Right forelimb (tissue), 1 donor: ENCODE results near the gene MTCL1.

Experiments
- DNase-seq: peaks from one replicate; pipeline ENCODE4 v3.0.0-alpha.2; 2018

Gene MTCL1

DNA sequence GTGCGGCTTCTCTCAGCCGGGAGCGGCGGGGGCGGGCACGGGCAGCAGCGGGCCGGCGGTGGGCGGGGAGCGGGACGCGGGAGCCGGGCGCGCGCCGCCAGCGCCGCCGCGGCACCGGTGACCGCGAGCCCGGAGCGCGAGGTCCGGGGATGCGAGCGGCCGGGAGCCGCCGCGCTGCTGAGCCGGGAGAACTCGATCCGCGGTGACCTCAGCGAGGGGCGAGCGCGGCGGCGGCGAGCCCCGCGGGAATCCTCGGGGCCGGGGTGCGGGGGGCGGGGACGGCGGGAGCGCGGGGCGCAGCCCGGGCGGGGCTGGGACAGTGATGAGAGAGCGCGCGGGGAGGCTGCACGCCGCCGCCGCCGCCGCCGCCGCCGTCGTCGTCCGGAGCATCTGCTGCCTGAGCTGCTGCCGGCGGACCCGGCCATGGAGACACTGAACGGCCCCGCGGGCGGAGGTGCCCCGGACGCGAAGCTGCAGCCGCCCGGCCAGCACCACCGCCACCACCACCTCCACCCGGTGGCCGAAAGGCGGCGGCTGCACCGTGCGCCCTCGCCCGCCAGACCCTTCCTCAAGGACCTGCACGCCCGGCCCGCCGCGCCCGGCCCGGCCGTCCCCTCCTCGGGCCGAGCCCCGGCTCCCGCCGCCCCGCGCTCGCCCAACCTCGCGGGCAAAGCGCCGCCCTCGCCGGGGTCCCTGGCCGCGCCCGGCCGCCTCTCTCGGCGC, at the start of gene MTCL1:
MTCL1 (plus strand) TSS at position 319 of the 723 bp plus-strand sequence; CDS start at position 424, 105 bp downstream.
- DNase-seq: no peak

DNA sequence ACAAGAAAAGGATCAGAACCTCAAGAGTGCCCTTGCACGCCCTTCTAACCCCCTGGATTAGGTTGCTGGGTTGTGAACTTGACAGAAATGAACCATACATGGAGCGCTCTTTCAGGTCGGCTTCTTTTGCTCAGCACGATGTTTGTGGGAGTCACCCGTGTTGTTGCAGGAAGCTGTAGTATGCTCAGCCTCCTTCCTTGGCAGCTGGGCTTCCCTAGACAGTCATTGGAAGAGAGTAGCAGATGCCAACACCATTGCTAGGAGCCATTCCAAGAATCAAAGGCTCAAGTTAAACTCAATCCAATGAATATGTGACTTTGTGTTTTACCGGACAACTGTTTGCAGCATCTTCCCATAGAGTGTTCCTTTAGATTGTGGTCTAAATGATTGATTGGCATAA, 49.1 kb upstream of the MTCL1 start:
- DNase-seq: no peak

DNA sequence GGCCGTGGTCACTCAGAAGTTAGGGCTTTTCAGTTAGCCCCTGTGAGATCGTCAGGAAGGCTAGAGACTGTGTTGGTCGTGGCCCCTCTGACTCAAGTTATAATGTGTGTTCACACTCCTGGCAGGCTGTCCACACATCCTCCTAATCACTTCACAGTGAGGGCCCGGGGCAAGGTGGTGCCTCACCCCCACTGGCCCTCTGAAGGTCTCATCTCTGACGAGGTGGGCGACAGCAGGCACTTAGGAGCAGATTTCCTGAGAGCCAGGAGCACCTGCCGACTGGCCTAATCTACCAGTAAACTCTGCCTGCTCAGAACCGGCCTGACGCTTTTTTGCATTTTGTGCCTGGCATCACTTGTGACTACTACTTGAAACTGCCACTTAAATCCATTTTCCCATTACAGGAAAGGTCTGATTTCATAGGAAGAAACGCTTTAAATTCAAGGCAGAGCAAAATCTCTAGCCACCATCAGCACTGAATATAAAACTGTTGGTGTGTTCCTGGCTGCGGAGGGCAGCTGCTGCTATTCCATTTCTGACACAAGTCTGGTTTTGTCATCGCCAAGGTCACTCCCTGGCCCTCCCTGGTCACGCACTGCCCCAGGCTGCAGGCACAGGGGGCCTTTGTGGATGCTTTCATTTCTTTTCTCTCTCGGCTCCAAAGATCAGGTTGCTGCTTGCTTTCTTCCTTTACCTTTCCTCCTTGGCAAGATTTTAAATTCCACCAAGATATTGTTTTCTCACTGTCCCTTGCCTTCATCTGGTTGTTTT, 48.1 kb upstream of the MTCL1 start:
- DNase-seq: no peak

DNA sequence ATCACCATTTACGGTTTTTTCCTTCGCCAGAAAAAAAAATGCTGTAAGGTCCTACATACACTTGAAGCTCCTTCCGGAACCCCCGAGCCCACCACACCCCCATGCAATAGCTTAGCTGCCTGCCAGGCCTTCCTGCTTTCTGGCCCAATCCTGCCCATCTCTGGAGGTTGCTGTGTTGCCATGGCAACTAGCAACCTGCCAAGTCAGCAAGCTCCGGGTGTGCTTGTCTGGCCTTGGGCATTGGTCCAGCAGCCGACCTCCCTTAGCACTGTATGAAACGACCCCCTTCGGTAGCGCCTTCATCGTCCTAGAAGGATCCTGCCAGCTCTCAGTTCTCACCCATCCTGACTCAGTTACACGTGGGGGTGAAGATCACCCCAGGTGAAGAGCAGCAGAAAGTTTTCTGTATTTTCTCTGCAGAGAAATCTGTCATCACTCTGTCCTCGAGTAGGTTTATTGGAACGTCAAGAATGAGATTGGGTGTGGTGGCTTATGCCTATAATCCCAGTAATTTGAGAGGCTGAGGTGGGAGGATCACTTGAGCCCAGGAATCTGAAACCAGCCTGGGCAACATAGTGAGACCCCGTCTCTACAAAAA, 47.4 kb upstream of the MTCL1 start:
- DNase-seq: no peak

DNA sequence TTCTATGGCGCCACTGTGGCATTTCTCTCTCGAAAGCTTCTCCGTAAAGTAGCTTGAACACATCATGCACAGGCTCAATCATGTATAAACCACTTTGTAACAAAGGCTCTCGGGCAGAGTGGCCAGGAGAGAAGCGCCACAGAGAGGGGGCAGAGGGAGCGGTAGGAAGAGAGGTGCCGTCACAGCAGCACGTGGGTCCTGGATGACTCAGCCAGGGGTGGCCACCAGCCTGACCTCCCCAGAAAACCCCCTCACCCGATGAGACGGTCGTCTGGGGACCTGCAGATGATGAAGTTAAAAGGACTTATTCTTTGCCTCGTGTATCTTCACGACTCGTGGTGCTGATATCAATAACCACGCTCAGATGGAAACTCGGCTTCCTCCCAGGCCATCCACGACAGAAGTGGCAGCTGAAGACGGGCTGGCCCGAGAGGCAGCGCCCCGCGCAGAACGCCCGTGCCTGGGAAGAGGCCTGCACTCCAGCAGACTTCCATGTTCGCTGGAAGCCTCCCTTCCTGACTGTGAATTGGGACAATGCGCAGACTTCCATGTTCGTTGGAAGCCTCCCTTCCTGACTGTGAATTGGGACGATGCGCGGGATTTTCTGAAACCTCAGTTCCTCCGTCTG, 46.4 kb upstream of the MTCL1 start:
- no peak for DNase-seq

DNA sequence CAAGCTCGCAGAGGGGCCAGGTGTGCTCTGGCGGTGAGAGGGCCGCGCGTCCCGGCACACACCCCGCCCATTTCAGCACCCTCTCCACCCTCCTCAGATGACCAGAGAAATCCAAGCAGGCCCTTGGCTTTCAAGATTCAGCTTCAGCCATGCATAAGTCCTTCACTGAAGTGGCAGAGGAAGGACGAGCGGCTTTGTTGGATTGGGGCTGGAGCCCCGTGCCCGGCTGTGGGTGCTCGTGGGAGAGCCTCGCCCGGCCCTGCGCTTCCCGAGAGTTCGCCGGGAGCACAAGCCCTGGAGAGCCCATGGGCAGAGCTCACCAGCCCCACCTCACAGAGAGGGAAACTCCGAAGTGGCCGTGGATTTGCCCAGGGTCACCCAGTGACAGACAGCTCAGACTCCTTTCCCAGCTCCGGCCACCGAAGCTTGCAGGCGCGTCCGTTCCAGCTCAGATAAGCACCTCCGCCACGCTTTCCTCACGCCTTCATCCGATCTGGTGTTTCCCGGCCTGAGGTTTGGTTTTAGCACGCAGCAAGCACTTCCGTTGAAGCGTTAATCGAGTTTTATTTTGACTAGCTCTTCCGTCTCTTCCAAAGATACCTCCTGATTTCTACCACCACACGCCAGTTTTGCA, 45.6 kb upstream of the MTCL1 start:
- no peak for DNase-seq

DNA sequence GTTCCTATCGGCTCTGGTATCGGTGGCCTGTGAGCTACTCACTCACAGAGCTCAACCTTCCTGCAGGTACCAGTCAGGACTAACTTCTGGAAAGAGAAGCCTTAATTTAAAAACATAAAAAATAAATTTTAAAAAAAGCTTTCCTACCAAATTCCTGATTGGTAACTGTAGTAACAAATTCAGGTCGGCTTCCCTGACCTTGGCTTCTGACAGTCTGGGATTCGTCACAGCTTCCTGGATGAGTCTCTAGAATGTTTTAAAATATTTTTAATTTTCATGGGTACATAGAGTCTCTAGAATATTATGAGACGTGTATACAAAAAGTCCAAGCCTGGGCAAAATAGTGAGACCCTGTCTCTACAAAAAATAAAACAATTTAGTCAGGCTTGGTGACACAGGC, 45.0 kb upstream of the MTCL1 start:
- DNase-seq: no peak

DNA sequence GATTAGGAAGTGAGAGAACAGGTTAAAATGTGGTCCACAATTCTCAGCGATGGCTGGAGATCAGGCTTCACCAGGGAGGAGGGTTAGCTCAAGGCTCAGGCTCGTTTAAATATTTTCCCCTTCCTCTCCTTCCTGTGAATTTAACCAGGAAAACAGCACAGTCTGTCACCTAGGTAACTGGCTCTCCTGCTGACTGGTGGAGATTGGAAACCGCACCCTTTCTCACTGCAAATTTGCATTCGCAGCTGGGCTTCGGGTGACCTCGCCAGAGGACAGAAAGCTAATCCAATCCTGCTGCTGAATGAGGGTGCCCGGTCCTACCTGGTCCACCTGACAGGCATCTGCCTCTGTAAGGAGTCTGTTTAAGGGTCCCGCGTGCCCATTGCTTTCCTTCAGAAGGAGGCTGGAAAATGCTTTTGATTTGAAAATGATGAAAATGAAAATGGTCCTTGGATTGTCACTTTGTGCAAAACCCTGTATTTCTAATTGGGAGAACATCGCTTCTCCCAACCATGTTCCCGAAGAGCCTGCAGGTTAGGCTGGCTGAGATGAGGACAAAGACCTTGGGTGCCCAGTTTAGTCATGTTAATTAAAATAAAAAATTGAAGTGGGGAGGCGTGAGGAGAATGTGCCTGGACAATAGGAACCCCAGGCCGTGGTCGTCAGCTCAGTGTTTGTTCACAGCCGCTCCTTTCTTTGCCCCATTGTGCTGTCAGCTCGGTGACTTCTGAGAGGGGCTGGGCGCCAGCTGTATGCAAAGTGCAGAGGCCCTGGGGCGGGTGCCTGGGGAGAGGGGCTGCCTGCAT, 43.4 kb upstream of the MTCL1 start:
- no peak for DNase-seq

DNA sequence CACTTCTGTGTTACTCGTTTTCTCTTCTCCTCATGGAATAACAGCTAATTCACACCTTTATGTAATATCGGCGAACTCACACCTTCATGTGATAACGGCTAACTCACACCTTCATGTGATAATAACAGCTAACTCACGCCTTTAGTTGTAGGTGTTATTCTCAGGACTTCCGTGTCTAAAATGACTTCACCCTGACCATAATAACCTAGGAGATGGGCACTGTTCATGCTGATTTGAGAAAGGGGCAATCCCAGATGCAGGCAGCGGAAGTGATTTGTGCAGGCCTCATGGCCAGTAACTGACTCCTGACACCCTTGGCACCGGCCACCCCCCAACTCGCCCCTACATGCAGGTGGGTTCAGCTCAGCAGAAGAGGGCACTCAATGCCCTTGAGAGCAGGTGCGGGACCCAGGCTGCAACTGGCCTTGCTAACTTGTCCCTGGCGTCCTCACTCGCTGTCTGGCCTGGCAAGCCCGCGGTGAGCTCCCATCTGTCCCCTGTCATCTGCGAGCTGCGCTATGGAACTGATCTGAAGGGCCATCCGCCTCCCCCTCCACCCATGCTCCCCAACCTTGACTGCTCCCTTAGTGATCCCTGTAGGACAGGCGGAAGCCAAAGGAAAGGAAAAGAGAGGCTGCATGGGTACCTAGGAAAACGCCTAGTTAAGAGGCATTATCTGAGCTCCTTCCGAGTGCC, 42.6 kb upstream of the MTCL1 start:
- DNase-seq: no peak

DNA sequence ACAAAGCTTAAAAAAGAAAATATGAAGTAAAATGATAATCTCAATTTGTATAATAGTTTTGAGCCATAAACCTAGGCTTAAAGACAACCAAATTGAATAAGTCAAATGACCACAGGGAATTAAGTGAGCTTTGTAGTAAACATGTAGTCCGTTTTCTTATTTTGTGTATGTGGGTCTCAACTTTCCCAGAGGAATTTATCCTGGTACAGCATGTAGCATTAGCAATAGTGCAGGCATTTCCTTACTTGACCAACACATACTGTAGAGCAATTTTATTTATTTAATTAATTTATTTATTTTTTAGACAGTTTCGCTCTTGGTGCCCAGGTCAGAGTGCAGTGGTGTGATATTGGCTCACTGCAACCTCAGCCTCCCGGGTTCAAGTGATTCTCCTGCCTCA, 37.5 kb upstream of the MTCL1 start:
- no peak for DNase-seq

DNA sequence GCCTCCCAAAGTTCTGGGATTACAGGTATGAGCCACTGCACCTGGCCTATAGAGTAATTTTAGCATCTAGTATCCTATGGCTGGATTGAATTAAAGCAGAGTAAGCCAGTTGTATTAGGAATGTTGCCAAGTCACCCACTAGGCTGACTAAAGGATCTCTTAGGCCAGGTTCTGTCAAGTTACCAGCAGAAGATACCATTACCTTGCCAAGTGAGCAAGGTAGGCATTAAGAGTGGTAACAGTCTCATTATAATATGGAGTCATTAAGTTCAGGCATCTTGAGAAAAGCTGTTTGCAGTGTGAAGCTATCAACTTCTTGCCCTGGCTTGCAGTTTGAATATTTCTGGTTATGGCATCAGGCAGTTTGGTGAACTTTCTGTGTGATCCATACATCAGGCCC, 37.0 kb upstream of the MTCL1 start:
- no peak for DNase-seq

DNA sequence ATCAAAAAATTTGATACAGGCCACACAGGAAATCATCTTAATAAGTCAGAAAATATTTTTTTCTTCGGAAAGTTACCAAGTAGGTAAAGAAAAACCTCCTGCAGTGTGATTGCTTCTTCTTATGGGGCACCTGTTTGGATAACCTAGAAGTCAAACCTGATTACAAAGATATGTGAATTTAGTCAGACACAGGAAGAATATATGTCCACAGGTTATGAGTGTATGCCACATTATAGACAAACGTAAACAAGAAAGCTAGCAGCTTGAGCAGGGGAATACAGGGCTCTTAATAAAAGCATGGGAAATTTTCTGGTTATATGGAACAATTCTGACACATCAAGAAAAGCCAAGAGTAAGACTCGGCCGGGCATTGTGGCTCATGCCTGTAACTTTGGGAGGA, 35.8 kb upstream of the MTCL1 start:
- DNase-seq: no peak

DNA sequence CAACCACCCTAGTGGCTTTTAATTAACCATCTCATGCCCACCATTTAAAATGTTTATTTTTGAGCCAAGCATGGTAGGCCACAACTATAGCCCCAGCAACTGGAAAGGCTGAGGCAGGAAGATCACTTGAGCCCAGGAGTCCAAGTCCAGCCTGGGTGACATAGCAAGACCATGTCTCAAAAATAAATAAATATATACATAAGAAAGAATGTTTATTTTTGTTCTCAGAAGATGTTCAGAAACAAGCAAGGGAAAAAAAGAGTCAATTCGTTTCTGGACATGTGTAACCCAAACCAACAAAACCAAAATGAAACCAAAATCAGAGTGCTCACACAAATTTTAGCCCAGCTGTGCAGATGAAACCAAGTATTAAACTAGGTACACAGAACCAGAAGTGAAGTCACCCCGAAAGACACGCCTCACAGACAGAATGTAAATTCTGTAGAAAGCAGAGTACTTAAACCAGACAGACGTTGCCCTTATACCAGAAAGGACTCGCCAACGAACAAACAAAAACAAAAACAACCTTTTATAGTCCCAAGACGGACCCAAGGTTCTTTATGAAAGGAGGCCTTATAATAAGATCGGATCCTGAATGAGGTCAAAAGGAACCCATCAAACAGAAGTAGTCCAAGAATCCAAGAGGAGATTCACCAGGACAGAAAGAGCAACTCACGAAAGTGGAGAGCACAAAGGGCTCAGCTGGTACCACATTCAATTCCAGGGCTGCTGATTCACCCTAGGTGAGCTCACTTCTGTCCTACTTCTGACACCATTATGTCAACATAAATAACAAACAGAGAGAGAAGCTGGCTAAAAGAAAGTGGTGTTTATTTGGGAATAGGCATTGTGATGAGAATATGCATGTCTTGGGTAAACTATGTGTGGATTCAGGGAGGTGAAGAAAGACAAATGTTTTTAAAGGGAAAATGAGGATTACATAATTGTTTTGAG, 31.8 kb upstream of the MTCL1 start:
- no peak for DNase-seq

DNA sequence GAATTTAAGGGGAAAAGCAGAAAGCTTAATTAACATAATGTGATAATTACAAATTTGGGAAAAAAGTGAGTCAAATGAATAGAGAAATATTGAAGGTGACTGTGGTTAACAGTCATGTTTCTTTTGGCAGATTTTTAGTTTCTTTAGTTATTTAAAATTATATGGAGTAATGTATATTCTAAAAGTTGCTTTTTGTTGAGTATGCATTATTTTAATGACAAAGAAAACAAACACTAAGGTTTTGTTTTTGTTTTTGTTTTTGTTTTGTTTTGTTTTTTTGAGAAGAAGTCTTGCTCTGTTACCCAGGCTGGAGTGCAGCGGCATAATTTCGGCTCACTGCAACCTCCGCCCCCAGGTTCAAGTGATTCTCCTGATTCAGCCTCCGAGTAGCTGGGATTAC, 30.3 kb upstream of the MTCL1 start:
- DNase-seq: no peak

DNA sequence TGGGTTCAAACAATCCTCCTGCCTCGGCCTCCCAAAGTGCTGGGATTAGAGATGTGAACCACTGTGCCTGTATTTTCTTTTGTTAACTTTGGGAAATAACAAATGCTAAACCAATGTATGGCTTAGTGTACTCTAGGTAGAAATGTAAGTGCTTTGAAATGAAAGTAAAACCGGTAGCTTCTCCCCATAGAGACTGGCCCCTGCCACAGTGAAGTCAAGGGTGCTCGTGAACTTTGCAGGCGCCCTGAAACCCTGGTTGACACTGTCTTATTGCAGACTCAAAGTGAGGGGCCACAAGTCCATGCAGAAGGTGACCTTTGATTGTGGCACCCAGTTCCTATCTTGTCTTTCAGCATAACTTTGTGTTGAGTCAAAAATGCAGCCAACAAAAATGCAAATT, 24.2 kb upstream of the MTCL1 start:
- DNase-seq: no peak

DNA sequence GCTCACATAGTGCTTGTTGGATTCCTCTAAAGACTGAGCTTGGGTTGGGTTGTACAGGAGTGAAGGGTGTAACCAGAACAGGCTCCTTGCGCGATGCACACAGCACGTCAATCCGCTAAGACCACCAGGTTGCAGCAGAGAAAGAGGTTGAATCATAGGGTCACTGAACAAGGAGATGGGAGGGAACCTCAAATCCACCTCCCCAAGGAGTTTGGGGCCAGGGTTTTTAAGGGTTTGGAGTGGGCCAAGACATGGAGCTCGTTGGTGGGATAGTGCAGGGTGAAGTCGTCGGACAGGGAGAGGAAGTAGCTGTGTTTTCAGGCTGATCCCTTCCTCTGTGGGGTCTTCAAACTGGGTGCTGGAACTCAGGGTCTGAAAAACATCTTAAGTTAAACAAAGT, 20.8 kb upstream of the MTCL1 start:
- DNase-seq: no peak

DNA sequence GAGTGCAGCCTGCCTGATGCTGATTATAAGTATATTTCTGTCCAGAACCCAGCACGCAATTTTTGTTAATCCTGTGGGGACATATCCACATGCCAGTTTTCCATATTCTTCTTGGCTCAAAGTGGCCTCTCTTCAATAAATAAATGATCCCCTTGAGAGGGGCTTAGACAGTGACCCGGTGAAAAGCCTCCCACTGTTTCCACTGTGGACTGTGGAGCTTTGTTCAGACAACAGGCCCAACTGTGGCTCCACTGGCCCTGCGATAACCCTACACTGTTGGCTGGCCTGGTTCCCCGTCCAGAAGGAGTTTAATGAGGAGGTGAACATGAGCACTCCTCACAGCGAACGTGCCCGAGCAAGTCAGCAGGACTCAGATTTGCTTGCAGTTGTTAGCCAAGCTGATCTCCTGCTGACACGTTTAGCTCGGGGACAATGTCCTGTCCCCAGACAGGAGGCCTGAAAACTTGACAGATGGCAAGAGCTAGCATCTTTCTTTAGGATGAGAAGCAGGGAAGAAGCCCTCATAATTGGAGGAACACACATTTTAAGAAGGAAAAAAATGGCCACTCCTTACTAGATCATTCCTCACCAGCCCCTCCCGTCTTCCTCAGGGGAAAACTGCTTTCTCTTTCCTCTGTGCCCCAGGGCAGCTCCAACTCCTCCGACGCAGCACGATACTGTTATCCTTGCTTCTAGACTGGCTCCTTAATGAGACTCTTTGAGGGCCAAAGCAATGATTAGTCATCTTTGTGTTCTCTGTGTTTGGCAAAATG, 20.0 kb upstream of the MTCL1 start:
- no peak for DNase-seq

DNA sequence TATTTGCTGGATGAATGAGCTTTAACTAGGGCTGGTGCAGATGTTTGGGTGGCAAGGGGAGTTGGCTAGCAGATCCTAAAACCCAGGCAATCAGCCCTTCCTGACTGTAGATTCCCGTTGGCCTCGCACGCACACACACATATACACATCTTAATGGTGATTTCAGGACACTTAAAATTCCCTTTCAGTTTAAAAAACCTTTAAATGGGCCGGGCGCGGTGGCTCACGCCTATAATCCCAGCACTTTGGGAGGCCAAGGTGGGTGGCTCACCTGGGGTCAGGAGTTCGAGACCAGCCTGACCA, 19.5 kb upstream of the MTCL1 start:
- no peak for DNase-seq

DNA sequence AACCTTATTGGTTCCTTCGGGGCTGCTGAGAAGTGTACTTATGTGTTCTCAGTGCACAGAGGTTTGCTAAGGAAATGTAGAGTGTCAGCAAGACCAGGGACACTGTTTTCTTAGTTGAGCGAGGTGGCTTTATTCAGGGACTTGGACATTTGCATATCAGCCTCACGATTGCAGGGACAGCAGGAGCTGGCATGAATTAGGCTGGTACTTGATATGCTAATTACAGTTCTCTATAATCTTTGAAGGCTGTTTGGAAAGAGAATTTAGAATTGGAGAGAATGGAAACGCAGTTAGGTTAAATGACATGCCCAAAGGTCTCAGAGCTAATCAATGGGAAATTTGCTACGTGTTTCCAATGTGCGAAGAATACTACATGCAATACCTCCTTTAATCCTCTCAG, 18.7 kb upstream of the MTCL1 start:
- no peak for DNase-seq
